BJ (cell line): ENCODE data around the gene LAMA4. TPM values are rescaled to one million over a fixed set of nuclear protein-coding genes. Genes with fewer than 3 reads are reported as not detected.

Experiments
- CTCF ChIA-PET: fragments of 350-600 bp; formaldehyde crosslinking; extraction: SDS; loops from one replicate; lab custom pipeline; 2021; ENCODE audit warnings: antibody characterized with exemption, inconsistent platforms; lab: Yijun Ruan, JAX
- POLR2A ChIA-PET: fragments of 300-600 bp; sonication (Branson Sonifier 250); formaldehyde crosslinking; extraction: SDS; loops from one replicate; lab custom pipeline; 2021; ENCODE audit warnings: antibody characterized with exemption; lab: Charles Lee
- DNase-seq: peaks from one replicate; pipeline ENCODE4 v3.0.0-alpha.2; 2011; ENCODE audit warnings: low read depth
- H3K27me3 ChIP-seq: 2 replicates; pipeline ENCODE4 v1.6.0; 2011; ENCODE audit warnings: low read length; ENCODE audit not compliant: control insufficient read depth, insufficient read depth
- H3K36me3 ChIP-seq: 2 replicates; pipeline ENCODE4 v1.5.1; 2011; ENCODE audit warnings: low read length; ENCODE audit not compliant: control insufficient read depth, insufficient read depth
- H3K4me3 ChIP-seq: 2 replicates; pipeline ENCODE4 v1.5.1; 2011; ENCODE audit warnings: low read depth, mild to moderate bottlenecking, control low read depth, low read length
- CTCF ChIP-seq: IDR thresholded peaks from 2 replicates; pipeline ENCODE4 v1.5.1; 2011; ENCODE audit warnings: low read depth, mild to moderate bottlenecking, control low read depth, inconsistent platforms, low read length, moderate library complexity; ENCODE audit not compliant: insufficient read depth
- polyA plus RNA-seq: library from polyadenylated mRNA; depleted of rRNA; stranded (reverse); fragments of >200 nt; gene quantifications from 2 replicates; pipeline ENCODE4 v1.2.3, GENCODE V29; 2011

Gene LAMA4
- polyA plus RNA-seq, 1 experiment = 301 TPM

DNA sequence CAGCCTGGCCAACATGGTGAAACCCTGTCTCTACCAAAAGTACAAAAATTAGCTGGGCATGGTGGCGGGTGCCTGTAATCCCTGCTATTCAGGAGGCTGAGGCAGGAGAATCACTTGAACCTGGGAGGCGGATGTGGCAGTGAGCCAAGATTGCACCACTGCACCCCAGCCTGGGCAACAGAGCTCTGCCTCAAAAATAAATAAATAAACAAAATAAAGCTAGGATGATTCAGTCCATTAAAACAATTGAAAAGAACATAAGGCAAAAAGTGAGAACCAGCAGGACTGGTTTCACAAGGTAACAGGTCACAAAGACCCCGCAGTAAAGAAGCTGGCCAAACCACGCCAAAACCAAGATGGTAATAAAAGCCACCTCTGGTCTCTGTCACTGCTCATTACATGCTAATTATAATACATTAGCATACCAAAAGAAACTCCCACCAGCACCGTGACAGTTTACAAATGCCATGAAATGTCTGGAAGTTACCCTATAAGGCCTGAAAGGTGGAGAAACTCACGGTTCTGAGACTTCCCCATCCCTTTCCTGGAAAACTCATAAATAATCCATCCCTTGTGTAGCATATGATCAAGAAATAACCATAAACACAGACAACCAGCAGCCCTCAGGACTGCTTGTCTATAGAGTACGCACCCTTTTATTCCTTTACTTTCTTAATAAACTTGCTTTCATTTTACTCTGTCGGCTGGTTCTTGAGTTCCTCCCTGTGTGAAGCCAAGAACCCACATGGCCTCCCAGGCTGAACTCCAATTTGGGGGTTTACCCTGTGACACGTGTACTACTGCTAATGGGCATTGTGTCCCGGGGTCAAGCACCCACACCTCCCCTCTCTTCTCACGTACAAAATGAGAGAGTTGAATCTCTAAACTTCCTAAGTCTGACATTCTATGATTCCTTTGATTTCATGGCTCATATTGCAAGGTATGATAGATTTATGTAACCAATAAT, 10.2 kb downstream of the LAMA4 start:
- POLR2A ChIA-PET = no interaction called here

DNA sequence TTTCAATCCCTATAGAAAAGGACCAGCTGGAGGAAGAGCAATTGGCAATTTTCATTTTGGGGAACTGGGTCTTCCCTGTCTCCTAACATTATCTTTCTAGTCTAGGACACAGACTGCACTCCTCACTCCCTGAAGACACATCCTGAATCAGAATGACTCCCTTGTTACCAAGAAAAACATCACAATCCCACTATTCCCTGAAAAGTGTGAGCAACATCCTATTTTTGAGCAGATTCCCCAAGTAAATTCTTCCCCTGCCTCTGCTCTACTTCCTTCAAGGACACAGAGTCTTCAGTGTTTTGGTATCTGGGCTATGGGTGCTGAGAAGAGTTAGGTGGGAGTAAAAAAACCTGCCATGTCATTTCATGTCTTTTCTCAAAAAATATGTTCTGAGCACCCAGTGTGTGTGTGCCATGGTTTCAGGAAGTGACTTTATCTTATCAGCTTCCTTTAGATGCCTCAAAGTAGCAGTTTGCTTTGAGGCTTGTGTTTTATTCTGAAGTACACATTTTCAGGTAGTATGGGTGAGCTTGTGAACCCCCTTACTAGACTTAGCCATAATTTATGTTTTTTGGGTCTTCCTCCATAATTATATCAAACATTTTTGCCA, 12.4 kb downstream of the LAMA4 start:
- Histone ChIP-seq H3K4me3 (no peak overlapping the region), H3K36me3 (no peaks in the 10 kb centered on the region), H3K27me3 (no peaks in the 10 kb centered on the region)
- ChIA-PET POLR2A (no interaction called here), CTCF (interaction anchor here (0.7 kb wide), 1 partner anchor 45 kb away, joined by 3 read pairs; no protein-coding TSS in a partner anchor)
- no peak for TF ChIP-seq CTCF
- DNase-seq = no peak

More for the DNA sequence above, 10.2 kb downstream of the LAMA4 start:
- Histone ChIP-seq H3K36me3 (no peaks in the 10 kb centered on the region), H3K27me3 (no peaks in the 10 kb centered on the region), H3K4me3 (no peak overlapping the region)
- CTCF ChIA-PET = interaction anchor here (1.0 to 1.1 kb wide), 2 partner anchors 30 to 259 kb away, joined by 4 read pairs; no protein-coding TSS in a partner anchor
- TF ChIP-seq CTCF = no peak
- DNase-seq = no peak

DNA sequence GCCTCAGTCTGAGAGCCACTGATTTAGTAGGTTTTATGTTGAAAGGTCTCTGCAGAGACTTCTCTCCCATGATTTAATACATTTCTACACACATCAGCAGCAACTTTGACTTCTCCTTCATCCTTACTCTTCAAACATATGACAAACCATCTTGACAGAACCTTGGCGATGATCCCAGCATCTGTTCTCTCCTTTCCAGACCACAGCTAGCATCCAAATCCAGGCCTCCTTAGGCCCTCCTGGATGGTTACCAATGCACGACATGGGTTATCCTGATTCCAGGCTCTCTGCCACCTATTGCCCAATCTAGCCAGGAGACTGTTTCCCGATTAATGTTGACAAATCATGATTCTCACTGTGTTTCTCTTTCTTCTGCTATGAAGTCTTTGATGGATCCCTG, 16.8 kb downstream of the LAMA4 start:
- H3K27me3 ChIP-seq = no peaks in the 10 kb centered on the region
- no peaks in the 10 kb centered on the region for H3K36me3 ChIP-seq
- no peak for TF ChIP-seq CTCF
- H3K4me3 ChIP-seq = no peak overlapping the region
- no peak for DNase-seq
- ChIA-PET CTCF (no interaction called here), POLR2A (no interaction called here)

- Histone ChIP-seq H3K27me3 (no peaks in the 10 kb centered on the region), H3K4me3 (no peak overlapping the region), H3K36me3 (no peaks in the 10 kb centered on the region)
- TF ChIP-seq CTCF = no peak
- DNase-seq = no peak
- ChIA-PET POLR2A (no interaction called here), CTCF (no interaction called here)
Observed at GRCh38 chr6:112237066-112237465, 17.3 kb downstream of the LAMA4 start.

DNA sequence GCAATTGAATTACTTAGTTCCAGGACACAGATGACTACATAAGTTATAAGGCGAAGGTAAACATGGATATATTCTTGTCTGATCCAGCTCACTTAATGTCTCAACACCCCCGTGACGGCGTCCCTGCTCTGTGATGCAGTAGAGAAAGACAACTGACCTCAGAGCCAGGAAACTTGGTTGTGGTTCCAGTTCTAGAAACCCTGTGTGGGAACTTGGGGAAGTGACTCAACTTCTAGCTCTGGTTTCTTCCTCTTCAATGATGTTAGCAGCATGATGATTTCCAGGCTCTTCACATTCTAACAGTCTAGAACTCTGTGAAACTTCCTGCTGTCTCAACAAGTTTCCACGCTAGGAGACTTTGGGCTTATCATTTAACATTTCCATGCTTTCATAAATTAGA, 18.4 kb downstream of the LAMA4 start:
- CTCF ChIA-PET = interaction anchor here (1.0 kb wide), 1 partner anchor 14 kb away, joined by 3 read pairs; no protein-coding TSS in a partner anchor
- DNase-seq = no peak

More for the DNA sequence above, 18.4 kb downstream of the LAMA4 start:
- no peak for TF ChIP-seq CTCF
- H3K4me3 ChIP-seq = no peak overlapping the region
- POLR2A ChIA-PET = no interaction called here
- no peaks in the 10 kb centered on the region for H3K36me3 ChIP-seq
- no peaks in the 10 kb centered on the region for H3K27me3 ChIP-seq
